DND-41 (cell line): ENCODE results near the gene TSHZ2.

ENCODE experiments used
- EZH2 ChIP-seq: IDR thresholded peaks from 3 replicates; pipeline ENCODE4 v1.6.1; 2012; ENCODE audit warnings: borderline replicate concordance, low read depth, mild to moderate bottlenecking, moderate library complexity, low read length, inconsistent platforms; ENCODE audit not compliant: severe bottlenecking
- TF ChIP-seq, protein P1 (sequence below): IDR thresholded peaks from 2 replicates; pipeline ENCODE4 v1.5.1; 2012; ENCODE audit warnings: borderline replicate concordance, low read length, moderate library complexity, mild to moderate bottlenecking; ENCODE audit not compliant: poor library complexity, severe bottlenecking; ENCODE audit errors: extremely low read depth

DNA sequence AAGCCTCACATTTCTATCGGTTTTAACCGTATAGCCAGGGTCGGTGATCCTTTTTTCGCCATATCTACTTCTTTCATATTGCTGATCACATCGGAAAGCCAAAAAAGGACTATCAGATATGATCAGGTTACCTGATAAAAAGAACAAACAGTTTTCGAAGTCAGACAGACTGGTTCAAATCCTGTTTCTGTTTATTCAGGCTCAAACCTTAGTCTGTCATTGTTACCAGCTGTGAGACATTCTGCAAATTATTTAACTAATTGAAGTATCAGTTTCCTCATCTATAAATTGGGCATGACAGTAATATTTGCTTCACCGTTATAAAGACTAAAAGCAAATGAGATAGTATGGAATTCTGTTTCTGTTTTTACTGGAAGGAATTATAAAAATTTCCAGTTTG, 111.3 kb downstream of the TSHZ2 start:
- TF ChIP-seq, protein P1, sequence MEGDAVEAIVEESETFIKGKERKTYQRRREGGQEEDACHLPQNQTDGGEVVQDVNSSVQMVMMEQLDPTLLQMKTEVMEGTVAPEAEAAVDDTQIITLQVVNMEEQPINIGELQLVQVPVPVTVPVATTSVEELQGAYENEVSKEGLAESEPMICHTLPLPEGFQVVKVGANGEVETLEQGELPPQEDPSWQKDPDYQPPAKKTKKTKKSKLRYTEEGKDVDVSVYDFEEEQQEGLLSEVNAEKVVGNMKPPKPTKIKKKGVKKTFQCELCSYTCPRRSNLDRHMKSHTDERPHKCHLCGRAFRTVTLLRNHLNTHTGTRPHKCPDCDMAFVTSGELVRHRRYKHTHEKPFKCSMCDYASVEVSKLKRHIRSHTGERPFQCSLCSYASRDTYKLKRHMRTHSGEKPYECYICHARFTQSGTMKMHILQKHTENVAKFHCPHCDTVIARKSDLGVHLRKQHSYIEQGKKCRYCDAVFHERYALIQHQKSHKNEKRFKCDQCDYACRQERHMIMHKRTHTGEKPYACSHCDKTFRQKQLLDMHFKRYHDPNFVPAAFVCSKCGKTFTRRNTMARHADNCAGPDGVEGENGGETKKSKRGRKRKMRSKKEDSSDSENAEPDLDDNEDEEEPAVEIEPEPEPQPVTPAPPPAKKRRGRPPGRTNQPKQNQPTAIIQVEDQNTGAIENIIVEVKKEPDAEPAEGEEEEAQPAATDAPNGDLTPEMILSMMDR, result no peak
- no peak for TF ChIP-seq EZH2
